GM23248 (cell line): ENCODE data around the gene WDR72.

Experiments
- EZH2 ChIP-seq: fragments of 200-600 bp; sonication (generic); IDR thresholded peaks from 2 replicates; pipeline ENCODE4 v1.6.1; 2018; ENCODE audit warnings: antibody characterized with exemption, mild to moderate bottlenecking; ENCODE audit not compliant: insufficient read depth, poor library complexity, severe bottlenecking
- EZH2phosphoT487 ChIP-seq: fragments of 200-600 bp; sonication (generic); IDR thresholded peaks from 2 replicates; pipeline ENCODE4 v1.6.1; 2018; ENCODE audit warnings: antibody characterized with exemption, moderate library complexity, mild to moderate bottlenecking, low read depth; ENCODE audit not compliant: insufficient read depth

DNA sequence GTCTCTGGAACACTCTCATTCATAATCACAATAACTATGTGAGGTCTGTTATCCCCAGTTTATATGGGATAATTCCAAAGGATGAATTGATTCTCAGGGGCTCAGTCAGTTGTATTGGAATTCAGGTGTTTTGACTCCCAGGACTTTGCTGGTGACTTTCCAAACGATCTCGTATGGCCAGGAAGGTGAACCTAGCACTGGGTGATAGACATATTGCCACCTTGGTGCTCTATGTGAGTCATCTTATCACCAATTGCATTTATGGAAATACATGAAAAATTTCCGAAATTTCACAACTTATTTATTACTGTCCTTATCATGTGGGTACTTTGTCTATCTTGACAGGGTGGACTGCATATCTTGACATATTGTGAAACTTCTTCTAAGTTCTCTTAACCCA, 287.3 kb downstream of the WDR72 start:
- TF ChIP-seq EZH2, result no peak
- TF ChIP-seq EZH2phosphoT487, result no peak
